Activated naive CD4-positive, alpha-beta T cell (primary cell): Measurements from ENCODE around the gene STAG3.
"Not testable (repeated sequence)": the region's sequence is repeated elsewhere in the genome, so short reads cannot be mapped to it uniquely, and the experiment has no call there.

Experiments
- DNase-seq, 4 experiments: peaks; one replicate each; lab custom pipeline; 2025; lab: John Stamatoyannopoulos, UW

Gene STAG3

GRCh38 chr7:100177045-100178001 lies at the start of gene STAG3, which contains the start of gene GPC2:
TSS of gene STAG3 (plus strand) at chr7:100177918. CDS start at chr7:100180557, 2,639 bp downstream.
TSS of gene GPC2 (minus strand) at chr7:100177381. CDS start at chr7:100177199, 182 bp downstream.
- DNase-seq = peak; percentile 90 to 96 (median 94)

- DNase-seq = no peak
Observed at GRCh38 chr7:100128637-100128963, 49.1 kb upstream of the STAG3 start.

GRCh38 chr7:100130220-100130607 lies 47.5 kb upstream of the STAG3 start:
- DNase-seq = not testable (repeated sequence)

GRCh38 chr7:100130608-100131453 lies 46.9 kb upstream of the STAG3 start:
- peak; percentile 54 to 88 (median 84) for DNase-seq

GRCh38 chr7:100132126-100132525 lies 45.6 kb upstream of the STAG3 start:
- no peak for DNase-seq

GRCh38 chr7:100132697-100133151 lies 45.0 kb upstream of the STAG3 start:
- peak in 2 of 4 experiments; percentile 38 to 51 for DNase-seq

GRCh38 chr7:100137851-100138760 lies 39.6 kb upstream of the STAG3 start:
- no peak for DNase-seq

- DNase-seq = no peak
Observed at GRCh38 chr7:100141555-100141949, 36.2 kb upstream of the STAG3 start.

- DNase-seq = no peak
Observed at GRCh38 chr7:100142461-100142860, 35.3 kb upstream of the STAG3 start.

GRCh38 chr7:100146350-100146749 lies 31.4 kb upstream of the STAG3 start:
- DNase-seq = not testable (repeated sequence)

- no peak for DNase-seq
Observed at GRCh38 chr7:100147278-100147677, 30.4 kb upstream of the STAG3 start.

- DNase-seq = no peak
Observed at GRCh38 chr7:100148225-100148558, 29.5 kb upstream of the STAG3 start.

GRCh38 chr7:100148559-100149328 lies 29.0 kb upstream of the STAG3 start, which contains the start of gene LAMTOR4:
TSS of gene LAMTOR4 (plus strand) at chr7:100148918. CDS start at chr7:100148973, 55 bp downstream.
- DNase-seq = peak; percentile 86 to 96 (median 92)

GRCh38 chr7:100152404-100152803 lies 25.3 kb upstream of the STAG3 start:
- no peak for DNase-seq

- DNase-seq = no peak
Observed at GRCh38 chr7:100152937-100153666, 24.6 kb upstream of the STAG3 start.

- DNase-seq = no peak
Observed at GRCh38 chr7:100153708-100154535, 23.8 kb upstream of the STAG3 start.

GRCh38 chr7:100154651-100155491 lies 22.8 kb upstream of the STAG3 start:
- DNase-seq = no peak
